Activated CD8-positive, alpha-beta T cell treated with anti-CD3 and anti-CD28 coated beads, Interleukin-2, amount 10 ng/mL, durations not matched to agents 7 days and 5 days (primary cell): ENCODE data around the gene HIPK2. TPM values are rescaled to one million over a fixed set of nuclear protein-coding genes. Genes with fewer than 3 reads are reported as not detected.

Experiments used
- ATAC-seq: fragments of 150-1000 bp; cut with Tn5 transposase; one replicate; pipeline ENCODE4 v1.10.0; 2021; ENCODE audit warnings: moderate library complexity
- CTCF ChIA-PET: fragments of 350-600 bp; sonication (Branson Sonifier 250); formaldehyde crosslinking; loops from one replicate; lab custom pipeline; 2021; ENCODE audit warnings: antibody characterized with exemption; lab: Charles Lee
- POLR2A ChIA-PET: fragments of 350-600 bp; sonication (Branson Sonifier 250); formaldehyde crosslinking; loops from one replicate; lab custom pipeline; 2021; ENCODE audit warnings: antibody characterized with exemption; lab: Charles Lee
- DNase-seq: peaks from one replicate; pipeline ENCODE4 v3.0.0-alpha.2; 2020
- H3K27ac Mint-ChIP-seq: one replicate; pipeline ENCODE4 v1.8.0; 2021; ENCODE audit warnings: mild to moderate bottlenecking, mixed read lengths
- H3K27me3 Mint-ChIP-seq: one replicate; pipeline ENCODE4 v1.8.0; 2021; ENCODE audit warnings: low read depth, mixed read lengths
- H3K36me3 Mint-ChIP-seq: one replicate; pipeline ENCODE4 v1.8.0; 2021; ENCODE audit warnings: low read depth, mixed read lengths
- H3K4me1 Mint-ChIP-seq: one replicate; pipeline ENCODE4 v1.8.0; 2021; ENCODE audit warnings: low read depth, mixed read lengths
- H3K4me3 Mint-ChIP-seq: one replicate; pipeline ENCODE4 v1.8.0; 2021; ENCODE audit warnings: mild to moderate bottlenecking, mixed read lengths
- H3K9me3 Mint-ChIP-seq: one replicate; pipeline ENCODE4 v1.8.0; 2022; ENCODE audit warnings: mixed read lengths; ENCODE audit not compliant: insufficient read depth
- total RNA-seq, 2 experiments: library from RNA; stranded (reverse); gene quantifications; one replicate each; pipeline ENCODE4 v1.2.3, GENCODE V29; 2021

Gene HIPK2
- total RNA-seq, 2 experiments from 2014 or later: 17.0 to 17.2 TPM

GRCh38 chr7:139659922-139660316 is 117.9 kb downstream of the HIPK2 start:
- POLR2A ChIA-PET: interaction anchor here (0.6 kb wide), 1 partner anchor 193 kb away, joined by 3 read pairs; no protein-coding TSS in a partner anchor
- H3K4me1 Mint-ChIP-seq: peaks cover 15% of the 10 kb centered on the region
- ATAC-seq (no peak), DNase-seq (no peak)
- H3K4me3 Mint-ChIP-seq: no peak overlapping the region
- H3K27ac Mint-ChIP-seq: no peak overlapping the region
- CTCF ChIA-PET: interaction anchor here (0.8 to 1.3 kb wide), 3 partner anchors 9 to 14 kb away, joined by 3 to 6 read pairs (median 3); no protein-coding TSS in a partner anchor
- H3K36me3 Mint-ChIP-seq: no peaks in the 10 kb centered on the region
- H3K27me3 Mint-ChIP-seq: no peaks in the 10 kb centered on the region
- no peaks in the 10 kb centered on the region for H3K9me3 Mint-ChIP-seq

GRCh38 chr7:139658908-139659675 is 118.7 kb downstream of the HIPK2 start:
- ChIA-PET CTCF (interaction anchor here (0.8 to 1.3 kb wide), 3 partner anchors 8 to 13 kb away, joined by 3 to 6 read pairs (median 3); no protein-coding TSS in a partner anchor), POLR2A (interaction anchor here (0.6 kb wide), 1 partner anchor 194 kb away, joined by 3 read pairs; no protein-coding TSS in a partner anchor)
- no peak for ATAC-seq
- no peak overlapping the region for H3K4me3 Mint-ChIP-seq
- peaks cover 15% of the 10 kb centered on the region for H3K4me1 Mint-ChIP-seq
- no peaks in the 10 kb centered on the region for H3K27me3 Mint-ChIP-seq
- H3K9me3 Mint-ChIP-seq: no peaks in the 10 kb centered on the region
- H3K36me3 Mint-ChIP-seq: no peaks in the 10 kb centered on the region
- H3K27ac Mint-ChIP-seq: no peak overlapping the region
- DNase-seq: no peak

- POLR2A ChIA-PET: no interaction called here
Measured at GRCh38 chr7:139658296-139658695, 119.5 kb downstream of the HIPK2 start.

GRCh38 chr7:139657725-139658124 is 120.1 kb downstream of the HIPK2 start:
- H3K9me3 Mint-ChIP-seq: no peaks in the 10 kb centered on the region
- POLR2A ChIA-PET: no interaction called here
- no peak overlapping the region for H3K27ac Mint-ChIP-seq
- peaks cover 15% of the 10 kb centered on the region for H3K4me1 Mint-ChIP-seq
- DNase-seq: no peak
- no peak overlapping the region for H3K4me3 Mint-ChIP-seq
- no peaks in the 10 kb centered on the region for H3K36me3 Mint-ChIP-seq
- H3K27me3 Mint-ChIP-seq: no peaks in the 10 kb centered on the region
- CTCF ChIA-PET: interaction anchor here (0.7 kb wide), 1 partner anchor 12 kb away, joined by 3 read pairs; no protein-coding TSS in a partner anchor
- no peak for ATAC-seq

More at GRCh38 chr7:139658296-139658695, 119.5 kb downstream of the HIPK2 start:
- H3K27me3 Mint-ChIP-seq: no peaks in the 10 kb centered on the region
- no peak overlapping the region for H3K4me3 Mint-ChIP-seq
- H3K4me1 Mint-ChIP-seq: peaks cover 15% of the 10 kb centered on the region
- CTCF ChIA-PET: no interaction called here
- H3K36me3 Mint-ChIP-seq: no peaks in the 10 kb centered on the region
- no peak for ATAC-seq
- H3K27ac Mint-ChIP-seq: peak overlapping the region; percentile 61
- H3K9me3 Mint-ChIP-seq: no peaks in the 10 kb centered on the region
- no peak for DNase-seq

- Mint-ChIP-seq H3K27me3 (no peaks in the 10 kb centered on the region), H3K4me3 (no peak overlapping the region), H3K4me1 (peaks cover 11% of the 10 kb centered on the region), H3K9me3 (no peaks in the 10 kb centered on the region), H3K36me3 (no peaks in the 10 kb centered on the region), H3K27ac (no peak overlapping the region)
- DNase-seq (no peak), ATAC-seq (no peak)
- CTCF ChIA-PET: interaction anchor here (2.0 kb wide), 1 partner anchor 10 kb away, joined by 8 read pairs; no protein-coding TSS in a partner anchor
- POLR2A ChIA-PET: no interaction called here
Measured at GRCh38 chr7:139656387-139656786, 121.4 kb downstream of the HIPK2 start.

GRCh38 chr7:139655305-139655704 is 122.5 kb downstream of the HIPK2 start:
- CTCF ChIA-PET: interaction anchor here (2.0 kb wide), 1 partner anchor 9 kb away, joined by 8 read pairs; no protein-coding TSS in a partner anchor
- Mint-ChIP-seq H3K4me3 (no peak overlapping the region), H3K36me3 (no peaks in the 10 kb centered on the region), H3K27ac (no peak overlapping the region), H3K27me3 (no peaks in the 10 kb centered on the region), H3K4me1 (peaks cover 14% of the 10 kb centered on the region), H3K9me3 (no peaks in the 10 kb centered on the region)
- no peak for DNase-seq
- ATAC-seq: no peak
- POLR2A ChIA-PET: no interaction called here

DNA sequence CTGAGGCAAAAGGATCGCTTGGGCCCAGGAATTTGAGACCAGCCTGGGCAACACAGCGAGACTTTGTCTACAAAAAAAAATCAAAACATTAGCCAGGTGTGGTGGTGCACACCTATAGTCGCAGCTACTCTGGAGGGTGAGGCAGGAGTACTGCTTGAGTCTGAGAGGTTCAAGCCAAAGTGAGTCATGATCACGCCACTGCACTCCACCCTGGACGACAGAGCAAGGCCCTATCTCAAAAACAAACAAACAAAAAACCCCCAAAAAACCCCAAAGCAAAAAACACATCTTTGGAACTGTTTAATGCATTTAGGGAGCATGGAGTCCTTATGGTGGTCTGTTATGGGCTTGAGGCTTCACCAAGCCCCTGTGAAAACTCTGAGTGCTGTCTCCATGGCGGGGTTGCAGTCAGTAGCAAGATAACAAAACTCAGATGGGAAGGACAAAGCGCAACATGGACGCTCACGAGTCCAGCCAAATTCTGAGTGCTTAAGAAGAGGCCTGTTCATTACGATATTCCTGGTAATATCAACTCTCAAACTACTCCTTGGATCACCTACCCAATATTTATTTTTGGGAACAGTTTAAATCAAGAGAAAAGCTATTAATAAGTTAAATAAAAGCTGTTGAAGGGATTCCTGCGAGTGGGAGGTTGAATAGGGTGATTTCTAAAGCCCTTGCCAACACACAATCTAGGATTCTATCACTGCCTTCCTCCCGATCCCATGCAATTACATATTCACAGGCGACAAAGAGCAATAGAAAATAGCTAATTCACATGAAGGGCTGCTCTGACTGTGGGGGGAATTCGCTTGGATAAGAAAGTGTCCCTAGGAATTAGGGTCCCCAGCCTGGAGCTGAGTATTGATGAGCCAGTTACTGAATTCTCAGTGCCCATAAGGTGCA is 123.3 kb downstream of the HIPK2 start:
- CTCF ChIA-PET: interaction anchor here (1.0 to 2.0 kb wide), 2 partner anchors 8 to 53 kb away, joined by 3 to 8 read pairs; no protein-coding TSS in a partner anchor
- H3K27me3 Mint-ChIP-seq: no peaks in the 10 kb centered on the region
- H3K27ac Mint-ChIP-seq: no peak overlapping the region
- peaks cover 17% of the 10 kb centered on the region for H3K4me1 Mint-ChIP-seq
- ATAC-seq (no peak), DNase-seq (no peak)
- H3K9me3 Mint-ChIP-seq: no peaks in the 10 kb centered on the region
- no peak overlapping the region for H3K4me3 Mint-ChIP-seq
- H3K36me3 Mint-ChIP-seq: no peaks in the 10 kb centered on the region
- POLR2A ChIA-PET: no interaction called here

GRCh38 chr7:139651914-139652313 is 125.9 kb downstream of the HIPK2 start:
- CTCF ChIA-PET: interaction anchor here (1.5 to 1.6 kb wide), 2 partner anchors 33 to 350 kb away, joined by 4 to 5 read pairs; no protein-coding TSS in a partner anchor
- Mint-ChIP-seq H3K27ac (no peak overlapping the region), H3K27me3 (no peaks in the 10 kb centered on the region), H3K4me3 (no peak overlapping the region), H3K36me3 (no peaks in the 10 kb centered on the region), H3K9me3 (no peaks in the 10 kb centered on the region), H3K4me1 (peaks cover 32% of the 10 kb centered on the region)
- ATAC-seq: no peak
- POLR2A ChIA-PET: no interaction called here
- no peak for DNase-seq

DNA sequence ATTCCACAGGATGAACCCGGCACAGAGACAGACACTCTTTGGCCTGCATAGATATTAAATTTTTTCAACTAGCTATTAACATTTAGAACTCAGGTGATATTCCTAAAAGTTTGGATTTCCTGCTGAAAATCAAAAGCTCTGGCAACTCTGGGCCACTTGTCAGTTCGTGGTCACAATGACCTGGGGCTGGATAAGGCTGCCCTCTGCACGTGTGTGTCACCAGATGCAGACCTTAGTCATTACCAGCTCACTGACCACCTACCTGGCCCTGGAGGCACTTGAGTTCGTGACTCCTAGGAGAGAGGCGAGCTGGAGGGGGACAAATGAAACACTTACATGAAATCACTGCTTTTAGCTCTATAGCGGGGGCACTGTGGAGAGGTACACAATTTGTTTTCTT is 126.5 kb downstream of the HIPK2 start:
- DNase-seq (no peak), ATAC-seq (no peak)
- ChIA-PET CTCF (interaction anchor here (0.9 to 1.5 kb wide), 4 partner anchors 8 to 356 kb away, joined by 3 to 5 read pairs (median 4); no protein-coding TSS in a partner anchor), POLR2A (no interaction called here)
- no peaks in the 10 kb centered on the region for H3K27me3 Mint-ChIP-seq
- H3K36me3 Mint-ChIP-seq: no peaks in the 10 kb centered on the region
- H3K27ac Mint-ChIP-seq: no peak overlapping the region
- H3K4me3 Mint-ChIP-seq: no peak overlapping the region
- H3K4me1 Mint-ChIP-seq: peaks cover 36% of the 10 kb centered on the region
- no peaks in the 10 kb centered on the region for H3K9me3 Mint-ChIP-seq

DNA sequence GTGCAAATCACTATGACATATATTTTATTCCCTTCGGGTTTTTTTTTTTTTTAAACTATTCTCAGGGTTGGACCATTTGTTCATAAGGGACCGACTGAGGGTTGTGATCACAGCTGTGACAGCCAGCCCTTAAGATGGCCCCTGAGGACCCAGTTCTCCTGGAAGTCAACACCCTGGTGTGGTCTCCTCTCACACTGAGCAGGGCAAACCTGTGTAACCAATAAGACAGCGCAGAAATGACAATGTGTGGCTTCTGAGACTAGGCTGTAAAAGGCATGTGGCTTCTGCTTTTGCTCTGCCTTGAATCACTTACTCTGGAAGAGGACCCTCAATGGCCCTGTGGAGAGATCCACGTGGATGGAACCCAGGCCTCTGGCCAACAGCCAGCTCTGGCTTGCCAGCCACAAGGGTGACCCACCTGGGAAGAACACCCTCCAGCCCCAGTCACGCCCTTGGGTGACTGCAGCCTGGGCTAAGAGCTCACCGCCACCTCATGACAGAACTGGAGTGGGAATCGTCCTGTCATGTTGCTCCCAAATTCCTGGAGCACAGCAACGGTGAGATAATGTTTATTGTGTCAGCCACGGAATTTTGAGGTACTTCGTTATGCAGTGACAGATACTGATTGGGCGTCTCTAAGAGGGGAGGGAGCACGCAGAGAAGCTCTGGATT is 127.2 kb downstream of the HIPK2 start:
- Mint-ChIP-seq H3K4me1 (peaks cover 40% of the 10 kb centered on the region), H3K27me3 (no peaks in the 10 kb centered on the region), H3K9me3 (no peaks in the 10 kb centered on the region), H3K27ac (no peak overlapping the region), H3K36me3 (no peaks in the 10 kb centered on the region), H3K4me3 (no peak overlapping the region)
- ChIA-PET POLR2A (no interaction called here), CTCF (interaction anchor here (0.9 to 1.5 kb wide), 4 partner anchors 9 to 357 kb away, joined by 3 to 5 read pairs (median 4); no protein-coding TSS in a partner anchor)
- no peak for ATAC-seq
- no peak for DNase-seq

- peak; percentile 34 for ATAC-seq
- ChIA-PET POLR2A (no interaction called here), CTCF (interaction anchor here (1.0 to 4.8 kb wide), 3 partner anchors 120 to 350 kb away, joined by 3 to 42 read pairs (median 24); no protein-coding TSS in a partner anchor)
- no peaks in the 10 kb centered on the region for H3K9me3 Mint-ChIP-seq
- no peaks in the 10 kb centered on the region for H3K36me3 Mint-ChIP-seq
- H3K4me1 Mint-ChIP-seq: peaks cover 46% of the 10 kb centered on the region
- H3K27me3 Mint-ChIP-seq: no peaks in the 10 kb centered on the region
- H3K27ac Mint-ChIP-seq: no peak overlapping the region
- no peak for DNase-seq
- H3K4me3 Mint-ChIP-seq: peak overlapping the region; percentile 20
Measured at GRCh38 chr7:139648941-139649425, 128.8 kb downstream of the HIPK2 start.
